DMS53 (cell line): ENCODE results near the gene KCNIP3.
"Not testable (repeated sequence)": the region's sequence is repeated elsewhere in the genome, so short reads cannot be mapped to it uniquely, and the experiment has no call there.

Experiments used
- DNase-seq: peaks from one replicate; lab custom pipeline; 2025; lab: John Stamatoyannopoulos, UW

KCNIP3 gene

GRCh38 chr2:95361216-95361980 lies 64.3 kb downstream of the KCNIP3 start:
- no peak for DNase-seq

GRCh38 chr2:95362486-95362885 lies 65.3 kb downstream of the KCNIP3 start:
- DNase-seq: no peak

GRCh38 chr2:95366514-95366913 lies 69.4 kb downstream of the KCNIP3 start:
- DNase-seq: peak; percentile 37

DNA sequence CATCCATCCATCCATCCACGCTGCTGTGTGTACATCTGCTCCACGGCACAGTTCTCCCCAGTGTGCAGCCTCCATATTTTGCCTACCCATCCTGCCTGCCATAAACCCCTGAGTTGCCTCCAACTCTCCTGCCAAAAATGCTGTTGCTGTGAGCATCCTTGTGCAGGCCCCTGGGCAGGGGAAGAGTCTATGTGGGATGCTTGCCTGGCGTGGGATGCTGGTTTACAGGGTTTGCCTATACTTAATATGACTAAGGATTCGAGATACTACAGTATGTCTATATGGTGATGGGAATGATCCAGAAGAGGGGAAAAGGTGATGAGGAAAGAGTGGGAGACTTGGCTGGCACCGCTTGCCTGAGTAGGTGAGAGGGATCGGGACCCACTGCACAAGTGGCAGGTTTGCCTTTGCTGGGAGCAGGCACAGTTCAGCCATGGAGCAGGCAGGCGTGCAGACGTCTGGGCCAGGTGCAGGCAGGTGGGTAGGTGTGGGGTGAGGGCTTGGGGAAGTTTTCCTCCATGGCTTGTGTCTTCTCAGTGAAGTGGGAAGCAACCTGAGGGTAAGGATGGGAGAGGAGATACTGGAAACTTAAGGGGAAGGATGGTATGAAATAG lies 75.2 kb downstream of the KCNIP3 start:
- no peak for DNase-seq

DNA sequence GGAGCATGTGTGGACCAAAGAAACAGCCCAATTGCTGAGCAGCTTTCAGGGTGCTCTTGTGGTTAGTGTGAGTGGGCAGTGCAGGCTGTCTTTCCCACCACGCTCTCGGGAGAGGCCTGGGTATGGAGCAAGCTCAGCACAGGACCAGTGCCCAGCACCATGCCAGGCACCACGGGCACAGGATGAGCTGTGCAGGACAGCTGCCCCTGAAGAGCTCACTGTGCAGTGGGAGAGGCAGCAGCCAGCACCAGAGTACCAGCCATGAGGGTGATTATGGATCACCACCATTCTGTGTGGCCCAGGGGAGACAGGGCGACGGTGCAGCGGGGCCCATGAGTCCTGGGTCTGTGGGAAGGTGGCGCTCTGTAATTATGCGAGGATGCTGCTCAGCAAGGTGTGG lies 75.7 kb downstream of the KCNIP3 start:
- DNase-seq: no peak

GRCh38 chr2:95374029-95374428 lies 76.9 kb downstream of the KCNIP3 start:
- no peak for DNase-seq

GRCh38 chr2:95374451-95374920 lies 77.3 kb downstream of the KCNIP3 start:
- DNase-seq: no peak

DNA sequence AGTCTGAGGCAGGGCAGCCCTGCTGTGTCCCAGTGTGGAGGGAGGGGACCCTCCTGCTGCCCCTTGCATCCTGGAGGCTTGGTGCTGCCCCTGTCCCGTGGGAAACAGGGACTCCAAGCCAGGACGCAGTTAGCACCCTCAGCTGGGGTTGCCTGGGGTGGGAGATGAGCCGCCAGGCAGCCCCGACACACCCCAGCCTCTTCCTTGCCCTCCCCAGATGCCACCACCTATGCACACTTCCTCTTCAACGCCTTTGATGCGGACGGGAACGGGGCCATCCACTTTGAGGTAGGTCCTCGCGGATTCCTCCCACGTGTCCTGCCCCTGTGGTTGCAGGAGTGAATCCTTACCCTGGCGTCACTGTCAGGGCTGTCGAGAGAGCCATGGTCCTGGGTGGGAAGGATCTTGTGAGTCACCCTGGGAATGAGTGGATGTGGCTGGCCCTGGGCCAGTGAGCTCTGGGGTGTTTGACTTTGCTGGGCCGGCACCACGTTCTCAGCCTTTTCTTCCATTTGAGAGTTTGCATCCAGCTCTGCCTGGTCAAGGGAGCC lies 77.8 kb downstream of the KCNIP3 start:
- no peak for DNase-seq

DNA sequence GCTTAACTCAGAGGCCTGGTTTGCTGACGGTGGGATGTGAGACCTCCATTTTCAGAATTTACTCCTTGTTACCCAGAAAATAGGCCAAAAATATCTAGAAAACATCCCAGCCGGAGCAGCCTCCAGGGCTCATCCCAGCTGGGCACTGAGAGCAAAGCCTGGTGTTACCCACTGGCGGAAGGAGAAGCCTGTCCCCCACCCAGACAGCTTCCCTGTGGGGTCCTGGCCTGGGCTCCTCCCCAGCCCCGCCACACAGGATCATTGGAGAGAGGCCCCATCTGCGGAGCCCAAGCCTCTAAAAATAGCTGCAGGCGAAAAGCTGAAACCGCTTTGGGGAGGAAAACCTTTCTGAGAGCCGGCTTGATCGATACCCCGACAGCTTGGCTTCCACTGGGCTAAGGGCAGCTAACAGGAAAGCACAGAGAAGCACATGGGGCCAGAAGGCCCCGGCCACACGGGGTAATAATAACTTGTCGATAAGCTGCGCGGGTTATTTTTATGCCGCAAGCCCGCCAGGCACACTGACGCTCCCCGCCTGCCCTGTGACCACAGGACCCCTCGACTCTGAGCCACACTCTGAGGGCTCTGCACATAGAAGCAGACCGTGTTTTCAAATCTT lies 78.5 kb downstream of the KCNIP3 start:
- DNase-seq: no peak

DNA sequence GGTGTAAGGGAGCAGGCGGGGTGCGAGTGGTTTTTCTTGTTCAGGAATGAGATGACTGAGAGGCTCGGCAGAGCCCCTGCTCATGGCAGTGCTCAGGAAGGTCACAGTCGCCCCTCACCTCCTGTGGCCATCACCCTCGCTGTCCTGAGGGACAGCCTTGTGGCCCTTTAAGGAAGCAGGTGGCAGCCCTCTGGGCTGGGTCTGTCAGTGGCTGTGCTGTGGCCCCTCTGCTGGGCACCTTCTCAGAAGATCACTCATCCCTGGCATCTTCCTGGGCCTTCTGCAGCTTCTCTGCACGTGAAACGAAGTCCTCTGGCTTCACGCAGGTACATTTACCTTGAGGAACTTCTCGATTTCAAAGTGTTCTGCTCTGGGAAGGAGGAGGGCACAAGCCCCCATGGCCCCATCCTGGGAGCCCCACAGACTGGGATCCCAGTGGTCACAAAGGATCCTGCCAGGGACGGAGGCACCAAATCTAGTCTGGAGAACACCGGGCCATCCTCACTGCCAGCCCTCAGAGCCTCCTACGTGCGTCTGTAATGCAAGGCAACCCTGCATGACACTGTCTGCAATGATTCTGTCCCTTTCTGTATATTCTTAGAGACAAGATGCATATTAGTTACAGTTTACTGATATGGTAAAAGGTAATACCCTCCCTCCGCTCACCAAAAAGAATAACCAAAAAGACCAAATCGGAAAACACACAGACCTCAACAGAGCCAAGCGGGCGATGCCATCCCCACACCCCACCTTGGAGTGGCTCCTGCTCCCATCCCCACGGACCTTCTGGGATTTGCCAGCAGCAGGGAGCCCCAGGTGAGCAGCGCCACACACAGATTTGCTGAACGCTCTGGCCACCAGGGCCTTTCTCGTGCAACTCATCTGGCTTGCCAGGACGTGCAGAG lies 79.4 kb downstream of the KCNIP3 start:
- no peak for DNase-seq

DNA sequence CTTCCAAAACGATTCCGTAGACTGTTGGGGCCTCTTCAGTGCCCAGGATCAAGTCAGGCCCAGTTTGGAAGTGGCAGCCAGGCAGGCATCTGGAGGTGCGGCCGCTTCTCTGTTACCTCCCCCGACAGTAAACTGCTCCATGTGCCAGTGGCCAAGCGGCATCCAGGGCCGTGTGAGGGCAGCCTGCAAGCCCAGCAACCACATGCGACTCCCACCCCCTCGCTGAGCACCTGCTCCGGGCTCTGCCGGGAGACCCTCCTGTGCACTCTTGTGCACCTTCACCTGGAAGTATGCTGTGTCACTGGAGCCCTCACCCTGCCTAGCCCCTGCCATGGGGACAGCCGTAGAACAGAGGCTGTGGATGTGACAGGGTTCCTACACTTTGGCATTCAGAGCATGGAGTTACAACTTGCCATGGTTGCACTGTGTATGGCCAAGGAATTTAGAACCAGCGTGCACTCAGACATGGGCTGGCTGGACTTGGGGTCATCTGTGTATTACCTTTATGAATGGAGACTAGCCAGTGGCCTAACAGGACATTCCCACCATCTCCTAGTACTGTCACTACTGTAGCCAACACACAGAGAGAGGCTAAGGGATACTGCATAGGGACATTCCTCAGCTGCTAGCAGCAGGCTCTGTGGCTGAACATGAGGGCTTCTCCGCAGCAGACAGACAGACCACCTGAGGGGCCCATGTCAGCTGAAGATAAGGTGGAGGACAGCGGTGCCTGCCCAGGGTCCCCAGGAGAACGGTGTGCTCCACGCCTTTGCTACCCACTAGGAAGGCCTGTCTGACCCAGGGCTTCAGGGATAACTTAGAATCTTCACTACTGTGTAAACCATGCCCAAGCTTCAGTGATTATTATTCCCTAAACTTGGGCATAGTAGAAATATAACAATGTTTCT lies 80.3 kb downstream of the KCNIP3 start:
- no peak for DNase-seq

- DNase-seq: not testable (repeated sequence)
Measured at GRCh38 chr2:95378281-95378680, 81.1 kb downstream of the KCNIP3 start.

DNA sequence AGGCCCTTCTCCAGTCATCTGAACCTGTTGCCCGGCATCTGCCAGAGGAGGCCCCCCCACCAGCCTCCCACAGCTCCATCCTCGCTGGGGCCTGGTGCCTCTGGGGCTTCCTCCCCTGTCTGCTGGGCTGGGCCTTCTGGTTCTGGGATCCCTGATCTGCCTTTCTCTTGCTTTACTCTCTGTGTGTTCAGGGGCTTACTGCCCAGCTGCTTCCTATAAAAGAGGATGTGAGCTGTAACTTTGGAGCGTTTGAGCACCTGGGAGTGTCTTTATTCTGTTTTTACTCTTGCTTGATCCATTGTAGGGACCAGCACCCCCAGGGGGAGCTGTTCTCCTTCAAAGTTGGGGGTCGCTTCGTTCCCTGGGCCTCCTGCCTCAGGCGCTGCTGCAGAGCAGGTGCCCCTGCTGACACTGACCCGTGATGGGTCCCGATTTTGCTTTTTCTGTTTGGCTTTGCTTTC lies 82.3 kb downstream of the KCNIP3 start:
- DNase-seq: no peak

DNA sequence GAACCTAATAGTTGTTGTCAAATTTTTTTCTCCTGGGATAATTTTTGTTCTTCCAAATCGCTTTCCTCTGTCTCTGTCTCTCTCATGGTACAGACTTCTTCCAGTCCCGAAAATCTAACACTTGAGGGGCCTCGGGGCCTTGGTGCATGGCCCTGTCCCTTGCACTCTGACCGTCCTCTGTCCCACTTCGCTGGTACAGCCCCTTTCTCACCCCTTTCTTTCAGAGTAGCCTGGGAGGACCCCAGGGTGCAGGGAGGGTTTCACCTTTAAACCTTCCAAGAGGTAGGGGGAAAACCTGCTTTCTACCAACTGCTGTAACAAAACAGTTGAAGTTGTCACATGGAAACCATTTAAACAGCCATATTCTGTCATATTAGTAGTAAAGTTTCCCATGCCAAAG lies 83.1 kb downstream of the KCNIP3 start:
- DNase-seq: no peak

GRCh38 chr2:95380731-95381130 lies 83.6 kb downstream of the KCNIP3 start:
- DNase-seq: no peak

DNA sequence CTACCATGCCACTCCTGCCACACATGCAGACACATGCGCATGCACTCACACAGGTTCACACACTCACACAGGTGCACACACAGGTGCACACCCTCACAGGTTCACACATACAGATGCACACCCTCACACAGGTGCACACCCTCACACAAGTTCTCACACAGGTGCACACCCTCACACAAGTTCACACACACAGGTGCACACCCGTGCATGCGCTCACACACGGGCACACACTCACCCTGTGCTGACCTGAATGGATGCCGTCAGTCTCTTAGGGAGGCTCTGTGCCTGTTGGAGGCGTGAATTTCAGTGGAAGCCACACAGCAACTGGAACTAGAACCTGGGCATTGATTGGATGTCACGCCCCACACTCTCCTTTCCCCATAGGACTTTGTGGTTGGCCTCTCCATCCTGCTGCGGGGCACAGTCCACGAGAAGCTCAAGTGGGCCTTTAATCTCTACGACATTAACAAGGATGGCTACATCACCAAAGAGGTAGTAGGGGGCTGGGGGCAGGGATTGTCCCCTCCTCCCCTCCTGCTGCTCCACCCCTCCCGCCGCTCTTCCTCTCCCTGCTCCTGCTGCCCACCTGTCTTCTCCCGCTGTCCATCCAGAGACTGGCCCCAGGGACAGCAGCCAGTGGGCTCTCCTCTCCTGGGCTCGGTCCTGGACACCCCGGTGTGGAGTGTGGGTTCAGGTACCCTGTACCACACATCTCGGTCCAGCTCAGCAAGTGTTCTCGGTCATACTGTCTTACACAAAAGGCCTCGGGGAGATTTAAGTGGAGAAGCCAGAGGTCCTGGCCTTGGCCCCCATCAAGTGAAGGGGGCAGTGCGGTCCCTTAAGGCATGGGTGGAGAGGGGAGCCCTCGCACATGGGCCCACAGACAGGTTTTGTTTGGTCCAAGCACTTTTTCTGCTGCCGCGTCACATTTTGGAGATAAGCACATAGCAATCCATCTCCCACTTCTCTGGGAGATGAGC lies 84.4 kb downstream of the KCNIP3 start:
- DNase-seq: no peak

DNA sequence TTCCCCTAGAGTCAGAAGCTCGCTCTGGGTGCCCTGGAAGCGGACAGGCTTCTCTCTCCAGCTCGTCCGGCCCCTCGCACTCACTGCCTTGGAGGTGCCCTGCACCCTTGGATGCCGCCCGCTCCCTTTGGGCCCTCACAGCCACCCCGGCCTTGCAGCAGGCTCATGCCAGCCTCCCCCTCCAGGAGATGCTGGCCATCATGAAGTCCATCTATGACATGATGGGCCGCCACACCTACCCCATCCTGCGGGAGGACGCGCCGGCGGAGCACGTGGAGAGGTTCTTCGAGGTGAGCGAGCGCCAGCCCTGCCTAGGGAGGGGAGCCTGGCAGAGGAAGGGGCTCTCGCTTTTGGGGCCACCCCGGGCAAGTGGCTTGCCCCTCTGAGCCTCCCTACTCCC lies 85.0 kb downstream of the KCNIP3 start:
- DNase-seq: no peak

GRCh38 chr2:95382686-95383634 lies 85.8 kb downstream of the KCNIP3 start:
- DNase-seq: no peak
